K562 (cell line): ENCODE data around the gene NNAT. TPM values are rescaled to one million over a fixed set of nuclear protein-coding genes. Genes with fewer than 3 reads are reported as not detected.
A peak's percentile ranks its signal among the peaks of the same experiment; 100 is the strongest.

Experiments used
- BRD9 ChIP-seq: fragments of 450-650 bp; IDR thresholded peaks from 2 replicates; pipeline ENCODE4 v1.6.1; 2018; ENCODE audit warnings: low read depth; ENCODE audit not compliant: partially characterized antibody
- CCNT2 ChIP-seq: IDR thresholded peaks from 2 replicates; pipeline ENCODE4 v1.6.1; 2011; ENCODE audit warnings: borderline replicate concordance, low read depth, mild to moderate bottlenecking, moderate library complexity, mixed read lengths, low read length; ENCODE audit not compliant: insufficient read length; ENCODE audit errors: extremely low read depth
- ELF2 ChIP-seq: fragments of 250-450 bp; sonication (Bioruptor Pico); IDR thresholded peaks from 2 replicates; pipeline ENCODE4 v1.5.0; 2021; ENCODE audit warnings: mild to moderate bottlenecking
- FOXK1 ChIP-seq: sonication (generic); formaldehyde crosslinking; IDR thresholded peaks from 2 replicates; pipeline ENCODE4 v1.8.0; 2022; ENCODE audit warnings: missing genetic modification reagents, mild to moderate bottlenecking, borderline replicate concordance
- NFYB ChIP-seq: IDR thresholded peaks from 2 replicates; pipeline ENCODE4 v1.6.1; 2011; ENCODE audit warnings: mild to moderate bottlenecking, moderate library complexity; ENCODE audit not compliant: insufficient read length; ENCODE audit errors: extremely low read depth
- NR4A1 ChIP-seq, 2 experiments: fragments of 250-450 bp in 1 of 2; fragments of 450-650 bp in 1 of 2; sonication (Bioruptor Pico) in 1 of 2; IDR thresholded peaks; 2 replicates each; pipeline versions ENCODE4 v1.4.0 to v1.6.1; 2016 to 2020; ENCODE audit warnings: mild to moderate bottlenecking in 2 of 2, missing compliant biosample characterization in 1 of 2, missing genetic modification characterization in 1 of 2, moderate library complexity in 1 of 2
- STAG1 ChIP-seq: sonication (generic); formaldehyde crosslinking; IDR thresholded peaks from 2 replicates; pipeline ENCODE4 v1.5.0; 2020; ENCODE audit warnings: missing genetic modification reagents, borderline replicate concordance
- TFAP4 ChIP-seq: sonication (generic); formaldehyde crosslinking; IDR thresholded peaks from 2 replicates; pipeline ENCODE4 v1.8.0; 2022; ENCODE audit warnings: missing genetic modification reagents, mild to moderate bottlenecking, moderate library complexity, borderline replicate concordance
- TSC22D4 ChIP-seq: fragments of 450-650 bp; IDR thresholded peaks from 2 replicates; pipeline ENCODE4 v1.6.1; 2016; ENCODE audit warnings: missing genetic modification characterization, missing biosample characterization, control low read depth
- ZBTB17 ChIP-seq: fragments of 450-650 bp; formaldehyde crosslinking; IDR thresholded peaks from 2 replicates; pipeline ENCODE4 v1.4.0; 2020; ENCODE audit warnings: mild to moderate bottlenecking
- ZNF561 ChIP-seq: fragments of 450-650 bp; formaldehyde crosslinking; conservative IDR thresholded peaks from 2 replicates; pipeline ENCODE4 v1.4.0; 2020; ENCODE audit warnings: mild to moderate bottlenecking, moderate library complexity
- polyA plus RNA-seq, 8 experiments: library from polyadenylated mRNA; depleted of rRNA in 4 of 8; stranded (reverse) in 5 of 8; unstranded in 3 of 8; fragments of >200 nt; fragmentation: Nextera tagmentation in 2 of 8; fragmentation: Illumina TruSeq in 1 of 8; extraction: Ambion mirVana in 2 of 8; extraction: Trizol in 1 of 8; gene quantifications; 2 replicates each; pipeline versions ENCODE4 v1.2.1 to v1.2.3, GENCODE V29; 2011 to 2014; ENCODE audit warnings: inconsistent platforms in 1 of 8, missing spikeins in 1 of 8
- total RNA-seq, 7 experiments: library from RNA; depleted of rRNA in 6 of 7; stranded (reverse); fragments of >200 nt in 6 of 7; fragmentation: Illumina TruSeq in 2 of 7; extraction: Trizol in 2 of 7; gene quantifications; 2 replicates each; pipeline versions ENCODE4 v1.2.1 to v1.2.3, GENCODE V29; 2011 to 2021; ENCODE audit warnings: low replicate concordance in 1 of 7
- TF ChIP-seq, protein P1 (sequence below), 2 experiments: fragments of 450-650 bp; IDR thresholded peaks; 2 replicates each; pipeline ENCODE4 v1.6.1; 2016
- TF ChIP-seq, protein P2 (sequence below): fragments of 450-650 bp; IDR thresholded peaks from 2 replicates; pipeline ENCODE4 v1.6.1; 2018; ENCODE audit warnings: mild to moderate bottlenecking, low read depth; ENCODE audit not compliant: partially characterized antibody
- TF ChIP-seq, protein P3 (sequence below), 2 experiments: fragments of 450-650 bp in 1 of 2; IDR thresholded peaks; 2 replicates each; pipeline ENCODE4 v1.6.1; 2011 to 2017; ENCODE audit warnings: low read depth in 2 of 2, antibody characterized with exemption in 1 of 2, borderline replicate concordance in 1 of 2, low read length in 1 of 2, mild to moderate bottlenecking in 1 of 2, mixed read lengths in 1 of 2; ENCODE audit not compliant: control insufficient read depth in 1 of 2

NNAT gene
- total and polyA plus RNA-seq, 9 of the 15 experiments (the other 6 are each of a cell fraction or from before 2014, with no cell fraction given): 0.13 TPM; not detected in 8

GRCh38 chr20:37564388-37565133 is 43.5 kb downstream of the NNAT start (continued):
- TF ChIP-seq CCNT2 (no peak), TSC22D4 (tag) (no peak), NR4A1 (CRISPR knock-in tag; IDR thresholded peaks at IDR 0.05) (no peak), NR4A1 (tag; IDR thresholded peaks at IDR 0.05) (no peak), TFAP4 (CRISPR knock-in tag) (peak; percentile 41; the same call in 1 of the 2 replicates), STAG1 (CRISPR knock-in tag) (peak; percentile 99), FOXK1 (CRISPR knock-in tag) (no peak), NFYB (no peak), ZNF561 (CRISPR knock-in tag) (no peak), ELF2 (no peak), BRD9 (no peak), ZBTB17 (CRISPR knock-in tag) (no peak)
- TF ChIP-seq, protein P1, sequence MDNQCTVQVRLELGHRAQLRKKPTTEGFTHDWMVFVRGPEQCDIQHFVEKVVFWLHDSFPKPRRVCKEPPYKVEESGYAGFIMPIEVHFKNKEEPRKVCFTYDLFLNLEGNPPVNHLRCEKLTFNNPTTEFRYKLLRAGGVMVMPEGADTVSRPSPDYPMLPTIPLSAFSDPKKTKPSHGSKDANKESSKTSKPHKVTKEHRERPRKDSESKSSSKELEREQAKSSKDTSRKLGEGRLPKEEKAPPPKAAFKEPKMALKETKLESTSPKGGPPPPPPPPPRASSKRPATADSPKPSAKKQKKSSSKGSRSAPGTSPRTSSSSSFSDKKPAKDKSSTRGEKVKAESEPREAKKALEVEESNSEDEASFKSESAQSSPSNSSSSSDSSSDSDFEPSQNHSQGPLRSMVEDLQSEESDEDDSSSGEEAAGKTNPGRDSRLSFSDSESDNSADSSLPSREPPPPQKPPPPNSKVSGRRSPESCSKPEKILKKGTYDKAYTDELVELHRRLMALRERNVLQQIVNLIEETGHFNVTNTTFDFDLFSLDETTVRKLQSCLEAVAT (IDR thresholded peaks at IDR 0.05): no peak
- TF ChIP-seq, protein P2, sequence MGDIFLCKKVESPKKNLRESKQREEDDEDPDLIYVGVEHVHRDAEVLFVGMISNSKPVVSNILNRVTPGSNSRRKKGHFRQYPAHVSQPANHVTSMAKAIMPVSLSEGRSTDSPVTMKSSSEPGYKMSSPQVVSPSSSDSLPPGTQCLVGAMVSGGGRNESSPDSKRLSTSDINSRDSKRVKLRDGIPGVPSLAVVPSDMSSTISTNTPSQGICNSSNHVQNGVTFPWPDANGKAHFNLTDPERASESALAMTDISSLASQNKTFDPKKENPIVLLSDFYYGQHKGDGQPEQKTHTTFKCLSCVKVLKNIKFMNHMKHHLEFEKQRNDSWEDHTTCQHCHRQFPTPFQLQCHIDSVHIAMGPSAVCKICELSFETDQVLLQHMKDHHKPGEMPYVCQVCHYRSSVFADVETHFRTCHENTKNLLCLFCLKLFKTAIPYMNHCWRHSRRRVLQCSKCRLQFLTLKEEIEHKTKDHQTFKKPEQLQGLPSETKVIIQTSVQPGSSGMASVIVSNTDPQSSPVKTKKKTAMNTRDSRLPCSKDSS: no peak
- TF ChIP-seq, protein P3, sequence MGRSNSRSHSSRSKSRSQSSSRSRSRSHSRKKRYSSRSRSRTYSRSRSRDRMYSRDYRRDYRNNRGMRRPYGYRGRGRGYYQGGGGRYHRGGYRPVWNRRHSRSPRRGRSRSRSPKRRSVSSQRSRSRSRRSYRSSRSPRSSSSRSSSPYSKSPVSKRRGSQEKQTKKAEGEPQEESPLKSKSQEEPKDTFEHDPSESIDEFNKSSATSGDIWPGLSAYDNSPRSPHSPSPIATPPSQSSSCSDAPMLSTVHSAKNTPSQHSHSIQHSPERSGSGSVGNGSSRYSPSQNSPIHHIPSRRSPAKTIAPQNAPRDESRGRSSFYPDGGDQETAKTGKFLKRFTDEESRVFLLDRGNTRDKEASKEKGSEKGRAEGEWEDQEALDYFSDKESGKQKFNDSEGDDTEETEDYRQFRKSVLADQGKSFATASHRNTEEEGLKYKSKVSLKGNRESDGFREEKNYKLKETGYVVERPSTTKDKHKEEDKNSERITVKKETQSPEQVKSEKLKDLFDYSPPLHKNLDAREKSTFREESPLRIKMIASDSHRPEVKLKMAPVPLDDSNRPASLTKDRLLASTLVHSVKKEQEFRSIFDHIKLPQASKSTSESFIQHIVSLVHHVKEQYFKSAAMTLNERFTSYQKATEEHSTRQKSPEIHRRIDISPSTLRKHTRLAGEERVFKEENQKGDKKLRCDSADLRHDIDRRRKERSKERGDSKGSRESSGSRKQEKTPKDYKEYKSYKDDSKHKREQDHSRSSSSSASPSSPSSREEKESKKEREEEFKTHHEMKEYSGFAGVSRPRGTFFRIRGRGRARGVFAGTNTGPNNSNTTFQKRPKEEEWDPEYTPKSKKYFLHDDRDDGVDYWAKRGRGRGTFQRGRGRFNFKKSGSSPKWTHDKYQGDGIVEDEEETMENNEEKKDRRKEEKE (IDR thresholded peaks at IDR 0.05; ENCODE audit: borderline replicate concordance in 1 of 2, control insufficient read depth in 1 of 2, low read depth in 2 of 2, low read length in 1 of 2): no peak
